Measurements from ENCODE around the gene SLC26A1. TPM values are rescaled to one million over a fixed set of nuclear protein-coding genes. Genes with fewer than 3 reads are reported as not detected.
A peak's percentile ranks its signal among the peaks of the same experiment; 100 is the strongest.

SLC26A1 gene
- total and polyA plus RNA-seq, 2 of the 13 experiments (the other 11 are each of a cell fraction or from before 2014, with no cell fraction given) = 5.4 to 22.9 TPM

DNA sequence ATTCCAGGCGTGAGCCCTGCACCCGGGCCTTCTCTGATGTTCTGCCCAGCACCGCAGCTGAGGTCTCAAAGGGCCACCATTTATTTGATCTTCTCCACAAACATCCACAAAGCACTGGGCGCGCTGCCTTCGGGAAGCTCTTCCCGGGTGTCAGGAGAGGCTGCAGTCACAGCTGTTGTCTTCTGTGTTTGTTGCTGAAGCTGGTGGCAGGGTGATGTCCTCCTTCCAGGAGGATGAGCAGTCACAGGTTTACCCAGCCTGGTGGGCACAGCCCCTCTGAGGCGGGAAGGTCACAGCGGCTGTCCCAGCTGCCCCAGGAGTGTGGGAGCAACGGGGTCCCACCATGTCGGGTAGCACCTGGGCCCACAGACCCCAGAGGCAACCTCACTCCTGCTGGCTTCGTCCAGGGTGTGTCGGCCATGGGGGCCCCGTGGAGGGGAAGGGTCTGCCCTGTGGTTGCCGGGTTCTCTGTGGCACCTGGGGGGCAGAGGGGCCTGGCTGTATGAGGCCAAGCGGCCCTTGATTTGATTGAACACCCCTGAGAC lies 45.8 kb upstream of the SLC26A1 start (continued):
- peak; percentile 42; the same call in 1 of the 2 replicates for TF ChIP-seq HNRNPL (IDR thresholded peaks at IDR 0.05; ENCODE audit: low read depth, low read length)
- TF ChIP-seq PRMT3 (CRISPR knock-in tag; IDR thresholded peaks at IDR 0.05; ENCODE audit: borderline replicate concordance, low read depth) = 0 out of 2 replicates have a peak, but pooled peaks have one; percentile 34
- TF ChIP-seq TCF7 (IDR thresholded peaks at IDR 0.05; ENCODE audit: low read depth) = peak; percentile 18; the same call in 1 of the 2 replicates
- TF ChIP-seq, protein P1, sequence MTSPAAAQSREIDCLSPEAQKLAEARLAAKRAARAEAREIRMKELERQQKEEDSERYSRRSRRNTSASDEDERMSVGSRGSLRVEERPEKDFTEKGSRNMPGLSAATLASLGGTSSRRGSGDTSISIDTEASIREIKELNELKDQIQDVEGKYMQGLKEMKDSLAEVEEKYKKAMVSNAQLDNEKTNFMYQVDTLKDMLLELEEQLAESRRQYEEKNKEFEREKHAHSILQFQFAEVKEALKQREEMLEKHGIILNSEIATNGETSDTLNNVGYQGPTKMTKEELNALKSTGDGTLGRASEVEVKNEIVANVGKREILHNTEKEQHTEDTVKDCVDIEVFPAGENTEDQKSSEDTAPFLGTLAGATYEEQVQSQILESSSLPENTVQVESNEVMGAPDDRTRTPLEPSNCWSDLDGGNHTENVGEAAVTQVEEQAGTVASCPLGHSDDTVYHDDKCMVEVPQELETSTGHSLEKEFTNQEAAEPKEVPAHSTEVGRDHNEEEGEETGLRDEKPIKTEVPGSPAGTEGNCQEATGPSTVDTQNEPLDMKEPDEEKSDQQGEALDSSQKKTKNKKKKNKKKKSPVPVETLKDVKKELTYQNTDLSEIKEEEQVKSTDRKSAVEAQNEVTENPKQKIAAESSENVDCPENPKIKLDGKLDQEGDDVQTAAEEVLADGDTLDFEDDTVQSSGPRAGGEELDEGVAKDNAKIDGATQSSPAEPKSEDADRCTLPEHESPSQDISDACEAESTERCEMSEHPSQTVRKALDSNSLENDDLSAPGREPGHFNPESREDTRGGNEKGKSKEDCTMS (CRISPR knock-in tag; conservative IDR thresholded peaks at IDR 0.05) = no peak
- TF ChIP-seq SMC3 (IDR thresholded peaks at IDR 0.05; ENCODE audit: low read length) = no peak
- TF ChIP-seq ZNF276 (CRISPR knock-in tag; IDR thresholded peaks at IDR 0.05; ENCODE audit: low read depth) = no peak
- TF ChIP-seq NR2F6 (IDR thresholded peaks at IDR 0.05) = no peak
- peak; percentile 44 for TF ChIP-seq NR2F6 (CRISPR knock-in tag; IDR thresholded peaks at IDR 0.05)

Data from HepG2 (cell line).